Heart left ventricle (tissue), 13 donors: ENCODE results near the gene FRMD1.

Source experiments
- POLR2A ChIP-seq, 2 donors: fragments of 450-650 bp; IDR thresholded peaks; one replicate each; pipeline ENCODE4 v1.6.1; 2017; ENCODE audit warnings: antibody characterized with exemption in 2 of 2, mild to moderate bottlenecking in 2 of 2, moderate library complexity in 2 of 2
- TF ChIP-seq, protein P1 (sequence below), 12 donors: fragments of 200-600 bp; sonication (generic) in 4 of 12; IDR thresholded peaks; one replicate each; pipeline versions ENCODE4 v1.5.0 to v1.8.0; 2018 to 2022; ENCODE audit warnings: antibody characterized with exemption in 12 of 12, mild to moderate bottlenecking in 5 of 12
- donor health status: ischemic (EF 13 %, LVEDD 7.1; RV severe dilation, severe dysfunction).
- donor health status: DM: no; HTN: yes; CAD: no.
- donor health status: DM: no; HTN: no; CAD: no.
- donor health status: ischemic (EF 25% LVEDD 6.9; RV normal size, moderate dysfunction).
- donor health status: ischemic (EF 25% LVEDD 5.7; RV mildly dilated, moderate dysfunction).
- donor health status: ischemic (EF 35%, LVEDD 5.7; RV mildly dilated, moderate dysfunction).
- donor health status: nonischemic (EF 11% LVEDD 7.7; RV severe dilation, severe dysfunction).
- donor health status: DM: yes; HTN: yes; CAD: no.
- donor health status: PGD.
- donor health status: ischemic (EF 29% LVEDD 5.4; RV normal size, mild dysfunction).
- donor health status: nonischemic (EF 23%, LVEDD 6.1; RV moderate dilation, normal function).

DNA sequence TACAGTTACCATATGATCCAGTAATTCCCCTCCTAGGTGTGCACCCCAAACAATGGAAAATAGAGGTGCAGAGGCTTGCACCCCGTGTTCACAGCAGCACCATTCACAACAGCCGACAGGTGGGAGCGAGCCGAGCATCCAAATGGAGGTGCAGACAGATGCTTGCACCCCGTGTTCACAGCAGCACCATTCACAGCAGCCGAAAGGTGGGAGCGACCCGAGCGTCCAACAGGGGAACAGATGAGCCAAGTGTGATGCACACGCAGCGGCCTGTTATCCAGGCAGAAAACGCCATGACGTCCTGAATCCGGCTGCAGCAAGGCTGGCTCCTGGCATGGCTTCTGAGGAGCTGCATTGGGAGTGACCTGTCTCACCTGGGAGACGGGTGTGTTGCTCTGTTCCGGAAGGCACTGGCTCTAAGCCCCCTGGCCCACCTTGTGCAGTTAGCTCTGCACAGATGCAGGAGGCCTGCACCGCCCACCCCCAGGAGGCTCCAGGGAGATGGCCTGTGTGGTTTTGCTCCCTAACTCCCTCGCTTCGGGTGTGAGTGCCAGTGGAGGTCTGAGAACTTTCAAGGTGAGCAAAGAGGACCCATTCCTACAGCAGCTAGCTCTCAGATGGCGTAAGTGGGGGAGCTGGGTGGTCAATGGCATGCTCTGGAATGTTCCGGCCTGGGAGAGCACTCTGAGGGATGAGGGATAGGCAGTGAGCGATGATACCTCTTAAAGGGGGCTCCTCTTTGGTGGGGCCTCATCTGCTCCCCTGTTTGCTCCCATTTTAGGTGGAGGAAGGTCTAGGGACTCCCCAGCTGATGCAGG lies 47.8 kb upstream of the FRMD1 start:
- TF ChIP-seq, protein P1, sequence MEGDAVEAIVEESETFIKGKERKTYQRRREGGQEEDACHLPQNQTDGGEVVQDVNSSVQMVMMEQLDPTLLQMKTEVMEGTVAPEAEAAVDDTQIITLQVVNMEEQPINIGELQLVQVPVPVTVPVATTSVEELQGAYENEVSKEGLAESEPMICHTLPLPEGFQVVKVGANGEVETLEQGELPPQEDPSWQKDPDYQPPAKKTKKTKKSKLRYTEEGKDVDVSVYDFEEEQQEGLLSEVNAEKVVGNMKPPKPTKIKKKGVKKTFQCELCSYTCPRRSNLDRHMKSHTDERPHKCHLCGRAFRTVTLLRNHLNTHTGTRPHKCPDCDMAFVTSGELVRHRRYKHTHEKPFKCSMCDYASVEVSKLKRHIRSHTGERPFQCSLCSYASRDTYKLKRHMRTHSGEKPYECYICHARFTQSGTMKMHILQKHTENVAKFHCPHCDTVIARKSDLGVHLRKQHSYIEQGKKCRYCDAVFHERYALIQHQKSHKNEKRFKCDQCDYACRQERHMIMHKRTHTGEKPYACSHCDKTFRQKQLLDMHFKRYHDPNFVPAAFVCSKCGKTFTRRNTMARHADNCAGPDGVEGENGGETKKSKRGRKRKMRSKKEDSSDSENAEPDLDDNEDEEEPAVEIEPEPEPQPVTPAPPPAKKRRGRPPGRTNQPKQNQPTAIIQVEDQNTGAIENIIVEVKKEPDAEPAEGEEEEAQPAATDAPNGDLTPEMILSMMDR (IDR thresholded peaks at IDR 0.05) = no peak
- no peak for TF ChIP-seq POLR2A (IDR thresholded peaks at IDR 0.05)
